Iris pigment epithelial cell (primary cell): ENCODE data around the gene MYRF.

Experiments
- DNase-seq: peaks from one replicate; pipeline ENCODE4 v3.0.0-alpha.2; 2011; ENCODE audit warnings: low read depth

The MYRF gene

GRCh38 chr11:61795459-61795858, 43.0 kb downstream of the MYRF start:
- DNase-seq = no peak

- no peak for DNase-seq
Observed at GRCh38 chr11:61795876-61796526, 43.6 kb downstream of the MYRF start.

- DNase-seq = peak; percentile 86
Observed at GRCh38 chr11:61797263-61797944, 45.0 kb downstream of the MYRF start.

- no peak for DNase-seq
Observed at GRCh38 chr11:61799665-61800284, 47.3 kb downstream of the MYRF start.

GRCh38 chr11:61800331-61801281, 48.2 kb downstream of the MYRF start:
- peak; percentile 42 for DNase-seq

- no peak for DNase-seq
Observed at GRCh38 chr11:61802605-61803004, 50.2 kb downstream of the MYRF start.

GRCh38 chr11:61803889-61804647, 51.6 kb downstream of the MYRF start:
- DNase-seq = no peak

- DNase-seq = no peak
Observed at GRCh38 chr11:61805146-61805545, 52.7 kb downstream of the MYRF start.

- DNase-seq = no peak
Observed at GRCh38 chr11:61806785-61807184, 54.3 kb downstream of the MYRF start.

GRCh38 chr11:61810671-61811175, 58.3 kb downstream of the MYRF start:
- no peak for DNase-seq

GRCh38 chr11:61811831-61812230, 59.4 kb downstream of the MYRF start:
- no peak for DNase-seq

- no peak for DNase-seq
Observed at GRCh38 chr11:61812736-61813411, 60.4 kb downstream of the MYRF start.

GRCh38 chr11:61814247-61814957, 62.0 kb downstream of the MYRF start:
- DNase-seq = peak; percentile 55

- DNase-seq = peak; percentile 96
Observed at GRCh38 chr11:61814958-61815789, 62.7 kb downstream of the MYRF start.

- peak; percentile 78 for DNase-seq
Observed at GRCh38 chr11:61815790-61816735, 63.6 kb downstream of the MYRF start.

GRCh38 chr11:61816736-61817455, 64.5 kb downstream of the MYRF start, which contains the start of gene FADS1:
Gene FADS1, minus strand, starts transcription at chr11:61817003. Its CDS starts 74 bp downstream, at chr11:61816929.
- DNase-seq = peak; percentile 94
